A549 (cell line): Measurements from ENCODE around the gene ERGIC1.

Experiments used
- CHD2 ChIP-seq: fragments of 150-350 bp; IDR thresholded peaks from 2 replicates; pipeline ENCODE4 v1.6.1; 2014; ENCODE audit warnings: low read length; ENCODE audit not compliant: partially characterized antibody
- CTCF ChIP-seq: fragments of >200 bp; sonication (Bioruptor Twin); formaldehyde crosslinking; IDR thresholded peaks from 3 replicates; pipeline ENCODE4 v1.5.1; 2016
- ELK1 ChIP-seq: fragments of 150-350 bp; IDR thresholded peaks from 2 replicates; pipeline ENCODE4 v1.6.1; 2014; ENCODE audit warnings: low read depth, mild to moderate bottlenecking, low read length
- FOXS1 ChIP-seq: fragments of 250-450 bp; sonication (Bioruptor Pico); IDR thresholded peaks from 2 replicates; pipeline ENCODE4 v1.5.0; 2020; ENCODE audit warnings: mild to moderate bottlenecking, moderate library complexity
- HOXA7 ChIP-seq: fragments of 250-450 bp; sonication (Bioruptor Pico); IDR thresholded peaks from 2 replicates; pipeline ENCODE4 v1.5.0; 2020; ENCODE audit warnings: mild to moderate bottlenecking, moderate library complexity
- KDM5A ChIP-seq: fragments of 200-600 bp; sonication (generic); IDR thresholded peaks from 2 replicates; pipeline ENCODE4 v1.6.1; 2016; ENCODE audit warnings: antibody characterized with exemption, mild to moderate bottlenecking
- MAFK ChIP-seq: fragments of 450-650 bp; IDR thresholded peaks from 2 replicates; pipeline ENCODE4 v1.6.1; 2014; ENCODE audit not compliant: partially characterized antibody
- MAX ChIP-seq: IDR thresholded peaks from 2 replicates; pipeline ENCODE4 v1.6.1; 2012
- MYC ChIP-seq: IDR thresholded peaks from 2 replicates; pipeline ENCODE4 v1.6.1; 2012; ENCODE audit warnings: mild to moderate bottlenecking, inconsistent platforms, low read length, improper control_type of control experiment, borderline replicate concordance
- PHF8 ChIP-seq: fragments of 200-600 bp; sonication (generic); IDR thresholded peaks from 2 replicates; pipeline ENCODE4 v1.6.1; 2016; ENCODE audit warnings: low read depth, mild to moderate bottlenecking, antibody characterized with exemption, moderate library complexity, borderline replicate concordance
- POLR2A ChIP-seq: IDR thresholded peaks from 2 replicates; pipeline ENCODE4 v1.6.1; 2012; ENCODE audit warnings: mild to moderate bottlenecking, low read length
- RFX5 ChIP-seq: fragments of 450-650 bp; IDR thresholded peaks from 2 replicates; pipeline ENCODE4 v1.7.1; 2014; ENCODE audit warnings: antibody characterized with exemption, mild to moderate bottlenecking, moderate library complexity

GRCh38 chr5:172873513-172873912, 39.5 kb downstream of the ERGIC1 start:
- TF ChIP-seq MYC: no peak
- no peak for TF ChIP-seq POLR2A
- no peak for TF ChIP-seq MAX
- TF ChIP-seq CTCF: no peak
- TF ChIP-seq MAFK: no peak
- no peak for TF ChIP-seq PHF8
- TF ChIP-seq FOXS1 (CRISPR knock-in tag): no peak
- no peak for TF ChIP-seq HOXA7 (CRISPR knock-in tag)
- TF ChIP-seq RFX5: no peak
- TF ChIP-seq KDM5A: no peak
- no peak for TF ChIP-seq ELK1
- no peak for TF ChIP-seq CHD2
